KOPT-K1 (cell line): ENCODE results near the gene DNMT3A.

Source experiments
- H3K27ac ChIP-seq: fragments of 200-600 bp; sonication (generic); 2 replicates; pipeline ENCODE4 v1.5.1; 2016; ENCODE audit warnings: antibody characterized with exemption, mild to moderate bottlenecking, low read depth, low read length; ENCODE audit not compliant: poor library complexity, severe bottlenecking
- H3K36me3 ChIP-seq: fragments of 200-600 bp; sonication (generic); 2 replicates; pipeline ENCODE4 v1.5.1; 2017; ENCODE audit warnings: antibody characterized with exemption, mild to moderate bottlenecking, low read length, moderate library complexity; ENCODE audit not compliant: insufficient read depth
- H3K9me3 ChIP-seq: fragments of 200-600 bp; sonication (generic); 2 replicates; pipeline ENCODE4 v1.5.1; 2017; ENCODE audit warnings: antibody characterized with exemption, low read length, mild to moderate bottlenecking; ENCODE audit not compliant: insufficient read depth, poor library complexity, severe bottlenecking

The DNMT3A gene

GRCh38 chr2:25303633-25304236 lies 38.0 kb downstream of the DNMT3A start:
- H3K27ac ChIP-seq = no peak overlapping the region
- peaks cover 77% of the 10 kb centered on the region for H3K36me3 ChIP-seq
- no peaks in the 10 kb centered on the region for H3K9me3 ChIP-seq

- Histone ChIP-seq H3K27ac (no peak overlapping the region), H3K9me3 (no peaks in the 10 kb centered on the region), H3K36me3 (peaks cover 70% of the 10 kb centered on the region)
Measured at GRCh38 chr2:25302758-25303375, 38.9 kb downstream of the DNMT3A start.

GRCh38 chr2:25301453-25302352 lies 40.0 kb downstream of the DNMT3A start:
- peak overlapping the region; percentile 20 for H3K27ac ChIP-seq
- peaks cover 62% of the 10 kb centered on the region for H3K36me3 ChIP-seq
- no peaks in the 10 kb centered on the region for H3K9me3 ChIP-seq

GRCh38 chr2:25300001-25300400 lies 41.7 kb downstream of the DNMT3A start:
- Histone ChIP-seq H3K36me3 (peaks cover 48% of the 10 kb centered on the region), H3K9me3 (no peaks in the 10 kb centered on the region), H3K27ac (no peak overlapping the region)

- Histone ChIP-seq H3K27ac (no peak overlapping the region), H3K9me3 (no peaks in the 10 kb centered on the region), H3K36me3 (peaks cover 37% of the 10 kb centered on the region)
Measured at GRCh38 chr2:25298776-25299431, 42.8 kb downstream of the DNMT3A start.

- H3K9me3 ChIP-seq = no peaks in the 10 kb centered on the region
- H3K36me3 ChIP-seq = peaks cover 25% of the 10 kb centered on the region
- no peak overlapping the region for H3K27ac ChIP-seq
Measured at GRCh38 chr2:25297738-25298137, 44.0 kb downstream of the DNMT3A start.

GRCh38 chr2:25295621-25296020 lies 46.1 kb downstream of the DNMT3A start:
- peaks cover 21% of the 10 kb centered on the region for H3K36me3 ChIP-seq
- no peaks in the 10 kb centered on the region for H3K9me3 ChIP-seq
- peak overlapping the region; percentile 86 for H3K27ac ChIP-seq

GRCh38 chr2:25294573-25295462 lies 46.9 kb downstream of the DNMT3A start:
- no peaks in the 10 kb centered on the region for H3K9me3 ChIP-seq
- H3K36me3 ChIP-seq = peaks cover 16% of the 10 kb centered on the region
- peak overlapping the region; percentile 86 for H3K27ac ChIP-seq

GRCh38 chr2:25293958-25294562 lies 47.7 kb downstream of the DNMT3A start:
- Histone ChIP-seq H3K9me3 (no peaks in the 10 kb centered on the region), H3K27ac (peak overlapping the region; percentile 86), H3K36me3 (peaks cover 9% of the 10 kb centered on the region)

- H3K9me3 ChIP-seq = no peaks in the 10 kb centered on the region
- H3K36me3 ChIP-seq = peaks cover 5% of the 10 kb centered on the region
- H3K27ac ChIP-seq = no peak overlapping the region
Measured at GRCh38 chr2:25293145-25293544, 48.6 kb downstream of the DNMT3A start.

GRCh38 chr2:25292408-25292807 lies 49.3 kb downstream of the DNMT3A start:
- no peaks in the 10 kb centered on the region for H3K9me3 ChIP-seq
- no peak overlapping the region for H3K27ac ChIP-seq
- peaks cover 5% of the 10 kb centered on the region; the same call in 1 of the 2 replicates for H3K36me3 ChIP-seq

GRCh38 chr2:25290811-25291495 lies 50.8 kb downstream of the DNMT3A start:
- no peak overlapping the region for H3K27ac ChIP-seq
- H3K36me3 ChIP-seq = no peaks in the 10 kb centered on the region

GRCh38 chr2:25286723-25287483 lies 54.8 kb downstream of the DNMT3A start:
- Histone ChIP-seq H3K36me3 (peaks cover 14% of the 10 kb centered on the region), H3K9me3 (no peaks in the 10 kb centered on the region), H3K27ac (peak overlapping the region; percentile 91)

More at GRCh38 chr2:25290811-25291495, 50.8 kb downstream of the DNMT3A start:
- H3K9me3 ChIP-seq = no peaks in the 10 kb centered on the region
